BJ (cell line): Measurements from ENCODE around the gene RTL9. TPM values are rescaled to one million over a fixed set of nuclear protein-coding genes. Genes with fewer than 3 reads are reported as not detected.

Experiments
- CTCF ChIA-PET: fragments of 350-600 bp; formaldehyde crosslinking; extraction: SDS; loops from one replicate; lab custom pipeline; 2021; ENCODE audit warnings: antibody characterized with exemption, inconsistent platforms; lab: Yijun Ruan, JAX
- POLR2A ChIA-PET: fragments of 300-600 bp; sonication (Branson Sonifier 250); formaldehyde crosslinking; extraction: SDS; loops from one replicate; lab custom pipeline; 2021; ENCODE audit warnings: antibody characterized with exemption; lab: Charles Lee
- DNase-seq: peaks from one replicate; pipeline ENCODE4 v3.0.0-alpha.2; 2011; ENCODE audit warnings: low read depth
- H3K27me3 ChIP-seq: 2 replicates; pipeline ENCODE4 v1.6.0; 2011; ENCODE audit warnings: low read length; ENCODE audit not compliant: control insufficient read depth, insufficient read depth
- H3K36me3 ChIP-seq: 2 replicates; pipeline ENCODE4 v1.5.1; 2011; ENCODE audit warnings: low read length; ENCODE audit not compliant: control insufficient read depth, insufficient read depth
- H3K4me3 ChIP-seq: 2 replicates; pipeline ENCODE4 v1.5.1; 2011; ENCODE audit warnings: low read depth, mild to moderate bottlenecking, control low read depth, low read length
- polyA plus RNA-seq: library from polyadenylated mRNA; depleted of rRNA; stranded (reverse); fragments of >200 nt; gene quantifications from 2 replicates; pipeline ENCODE4 v1.2.3, GENCODE V29; 2011
- TF ChIP-seq, protein P1 (sequence below): IDR thresholded peaks from 2 replicates; pipeline ENCODE4 v1.5.1; 2011; ENCODE audit warnings: low read depth, mild to moderate bottlenecking, control low read depth, inconsistent platforms, low read length, moderate library complexity; ENCODE audit not compliant: insufficient read depth

Gene RTL9
- polyA plus RNA-seq, 1 experiment: 0.16 TPM

DNA sequence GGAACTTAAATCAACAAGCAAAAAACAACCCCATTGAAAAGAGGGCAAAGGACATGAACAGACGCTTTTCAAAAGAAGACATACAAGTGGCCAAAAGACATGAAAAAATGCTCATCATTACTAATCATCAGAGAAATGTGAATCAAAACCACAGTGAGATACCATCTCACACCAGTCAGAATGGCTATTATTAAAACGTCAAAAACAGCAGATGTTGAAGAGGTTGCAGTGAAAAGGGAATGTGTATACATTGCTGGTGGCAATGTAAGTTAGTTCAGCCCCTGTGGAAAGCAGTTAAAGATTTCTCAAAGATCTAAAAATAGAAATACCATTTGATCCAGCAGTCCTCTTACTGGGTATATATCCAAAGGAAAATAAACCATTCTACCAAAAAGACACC, 22.6 kb downstream of the RTL9 start:
- POLR2A ChIA-PET: interaction anchor here (0.6 kb wide), 1 partner anchor 59 kb away, joined by 3 read pairs; no protein-coding TSS in a partner anchor
- H3K36me3 ChIP-seq: no peaks in the 10 kb centered on the region
- no peak for DNase-seq
- H3K4me3 ChIP-seq: no peak overlapping the region
- CTCF ChIA-PET: interaction anchor here (1.3 kb wide), 1 partner anchor 235 kb away, joined by 4 read pairs; no protein-coding TSS in a partner anchor
- H3K27me3 ChIP-seq: no peaks in the 10 kb centered on the region
- TF ChIP-seq, protein P1, sequence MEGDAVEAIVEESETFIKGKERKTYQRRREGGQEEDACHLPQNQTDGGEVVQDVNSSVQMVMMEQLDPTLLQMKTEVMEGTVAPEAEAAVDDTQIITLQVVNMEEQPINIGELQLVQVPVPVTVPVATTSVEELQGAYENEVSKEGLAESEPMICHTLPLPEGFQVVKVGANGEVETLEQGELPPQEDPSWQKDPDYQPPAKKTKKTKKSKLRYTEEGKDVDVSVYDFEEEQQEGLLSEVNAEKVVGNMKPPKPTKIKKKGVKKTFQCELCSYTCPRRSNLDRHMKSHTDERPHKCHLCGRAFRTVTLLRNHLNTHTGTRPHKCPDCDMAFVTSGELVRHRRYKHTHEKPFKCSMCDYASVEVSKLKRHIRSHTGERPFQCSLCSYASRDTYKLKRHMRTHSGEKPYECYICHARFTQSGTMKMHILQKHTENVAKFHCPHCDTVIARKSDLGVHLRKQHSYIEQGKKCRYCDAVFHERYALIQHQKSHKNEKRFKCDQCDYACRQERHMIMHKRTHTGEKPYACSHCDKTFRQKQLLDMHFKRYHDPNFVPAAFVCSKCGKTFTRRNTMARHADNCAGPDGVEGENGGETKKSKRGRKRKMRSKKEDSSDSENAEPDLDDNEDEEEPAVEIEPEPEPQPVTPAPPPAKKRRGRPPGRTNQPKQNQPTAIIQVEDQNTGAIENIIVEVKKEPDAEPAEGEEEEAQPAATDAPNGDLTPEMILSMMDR: no peak

DNA sequence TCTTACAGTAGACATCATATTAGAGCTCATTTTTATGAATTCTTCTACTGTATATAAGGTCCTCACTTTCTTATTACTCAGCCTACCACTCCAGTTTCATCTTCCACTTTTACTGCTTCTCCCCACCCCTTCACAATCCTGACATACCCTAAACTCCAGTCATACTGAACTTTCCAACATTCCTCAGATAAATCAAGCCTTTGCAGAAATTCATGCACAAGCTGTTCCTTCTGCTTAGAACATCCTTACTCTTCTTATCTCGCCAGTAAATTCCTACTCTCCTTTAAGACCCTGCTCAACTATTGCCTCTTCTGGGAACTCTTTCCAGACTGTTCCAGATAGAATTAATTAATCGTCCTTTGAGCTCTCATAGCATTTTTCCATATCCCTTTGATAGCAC, 24.8 kb downstream of the RTL9 start:
- H3K36me3 ChIP-seq: no peaks in the 10 kb centered on the region
- DNase-seq: peak; percentile 65
- TF ChIP-seq, protein P1: no peak
- POLR2A ChIA-PET: interaction anchor here (0.6 kb wide), 1 partner anchor 41 kb away, joined by 4 read pairs; no protein-coding TSS in a partner anchor
- H3K4me3 ChIP-seq: no peak overlapping the region
- H3K27me3 ChIP-seq: no peaks in the 10 kb centered on the region
- CTCF ChIA-PET: interaction anchor here (1.1 to 2.0 kb wide), 7 partner anchors 19 to 223 kb away, joined by 3 to 7 read pairs (median 4); no protein-coding TSS in a partner anchor

DNA sequence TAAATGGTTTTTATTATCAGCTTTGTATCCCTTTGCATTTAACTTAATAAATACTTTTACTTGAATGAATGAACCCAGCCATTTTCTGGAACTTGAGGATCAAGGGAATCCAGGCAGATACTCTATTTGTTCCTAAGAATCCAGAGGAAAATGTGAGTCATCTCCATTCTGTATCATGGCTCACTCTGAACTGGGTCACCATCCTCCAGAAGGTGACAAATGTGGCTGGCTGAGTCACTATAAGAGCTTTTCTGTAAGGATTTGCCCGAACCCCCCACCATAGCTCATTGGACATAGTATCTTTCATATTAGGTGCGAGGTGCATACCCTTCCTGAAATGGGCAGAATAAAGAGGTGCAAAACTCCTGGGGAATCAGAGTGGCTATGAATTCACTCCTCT, 25.8 kb downstream of the RTL9 start:
- no peak overlapping the region for H3K4me3 ChIP-seq
- TF ChIP-seq, protein P1: no peak
- DNase-seq: no peak
- no peaks in the 10 kb centered on the region for H3K36me3 ChIP-seq
- ChIA-PET CTCF (interaction anchor here (1.4 to 1.8 kb wide), 2 partner anchors 18 to 34 kb away, joined by 4 to 6 read pairs; no protein-coding TSS in a partner anchor), POLR2A (no interaction called here)
- no peaks in the 10 kb centered on the region for H3K27me3 ChIP-seq

DNA sequence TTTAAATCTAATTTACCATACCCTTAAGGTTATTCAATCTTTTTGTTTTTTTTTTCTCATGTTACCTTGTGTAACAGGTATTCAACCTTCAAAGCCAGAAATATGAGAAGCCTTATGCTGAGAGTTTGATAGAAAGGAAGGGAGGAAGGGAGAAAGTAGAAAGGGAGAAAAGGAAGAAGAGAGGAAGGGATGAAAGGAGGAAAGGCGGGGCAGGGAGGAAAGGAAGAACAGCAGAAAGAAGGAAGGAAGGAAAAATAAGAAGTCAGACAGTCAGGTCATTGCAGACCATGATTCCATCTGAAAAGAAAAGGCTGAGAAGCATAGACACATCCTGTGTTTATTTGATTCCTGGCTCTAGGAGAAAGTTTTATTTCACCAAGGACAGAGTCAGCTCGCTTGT, 30.9 kb downstream of the RTL9 start:
- DNase-seq: no peak
- Histone ChIP-seq H3K4me3 (no peak overlapping the region), H3K36me3 (no peaks in the 10 kb centered on the region), H3K27me3 (no peaks in the 10 kb centered on the region)
- ChIA-PET POLR2A (no interaction called here), CTCF (interaction anchor here (0.6 to 1.4 kb wide), 2 partner anchors 18 to 213 kb away, joined by 3 to 5 read pairs; no protein-coding TSS in a partner anchor)
- TF ChIP-seq, protein P1: no peak

DNA sequence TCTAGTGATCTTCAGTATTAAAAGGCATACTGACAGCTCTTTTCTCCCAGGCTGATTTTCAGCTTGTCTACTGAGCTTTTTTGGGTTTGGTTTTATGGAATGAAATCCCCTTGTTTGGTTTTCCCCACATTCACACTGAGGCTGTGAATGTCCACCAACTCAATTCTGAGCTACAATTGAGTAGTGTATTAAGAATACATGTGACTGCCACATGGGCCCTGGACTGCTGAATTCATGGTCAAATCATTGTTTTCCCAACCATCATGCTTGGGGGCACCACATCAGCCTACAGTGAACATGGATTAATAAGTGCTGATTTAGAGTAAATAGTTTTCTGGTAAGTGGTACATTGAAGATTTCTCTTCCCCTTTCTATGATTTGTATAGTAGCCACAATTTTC, 32.4 kb downstream of the RTL9 start:
- H3K27me3 ChIP-seq: no peaks in the 10 kb centered on the region
- POLR2A ChIA-PET: no interaction called here

More for the DNA sequence above, 32.4 kb downstream of the RTL9 start:
- CTCF ChIA-PET: no interaction called here
- DNase-seq: no peak
- Histone ChIP-seq H3K36me3 (no peaks in the 10 kb centered on the region), H3K4me3 (no peak overlapping the region)
- TF ChIP-seq, protein P1: no peak
